CD4-positive, alpha-beta T cell (primary cell): ENCODE results near the gene DACT2. TPM values are rescaled to one million over a fixed set of nuclear protein-coding genes. Genes with fewer than 3 reads are reported as not detected.

ENCODE experiments used
- ATAC-seq: fragments of 200-7000 bp; cut with Tn5 transposase; one replicate; pipeline ENCODE4 v1.10.0; 2022; ENCODE audit warnings: mild to moderate bottlenecking; ENCODE audit not compliant: poor library complexity
- CTCF ChIA-PET: fragments of 350-600 bp; sonication (Branson Sonifier 250); formaldehyde crosslinking; loops from one replicate; lab custom pipeline; 2021; ENCODE audit warnings: antibody characterized with exemption, inconsistent platforms; lab: Charles Lee
- POLR2A ChIA-PET: fragments of 350-600 bp; sonication (Branson Sonifier 250); formaldehyde crosslinking; loops from one replicate; lab custom pipeline; 2021; ENCODE audit warnings: antibody characterized with exemption, inconsistent platforms; lab: Charles Lee
- DNase-seq, 14 experiments: peaks; one replicate each; pipeline ENCODE4 v3.0.0-alpha.2; 2013 to 2020; ENCODE audit warnings: mixed read lengths in 2 of 14
- H3K27ac ChIP-seq, 2 donors: one replicate each; pipeline versions ENCODE4 v1.5.1 to v1.7.0; 2013; ENCODE audit warnings: low read length in 2 of 2, low read depth in 1 of 2, mild to moderate bottlenecking in 1 of 2
- H3K27me3 ChIP-seq, 2 experiments: 1 replicate in 1 of 2; 2 replicates in 1 of 2; pipeline versions ENCODE4 v1.6.1 to v1.7.0; 2013; ENCODE audit warnings: low read length in 2 of 2, control low read depth in 1 of 2, mild to moderate bottlenecking in 1 of 2, moderate library complexity in 1 of 2; ENCODE audit not compliant: insufficient read depth in 2 of 2, control insufficient read depth in 1 of 2
- H3K36me3 ChIP-seq: one replicate; pipeline ENCODE4 v1.6.1; 2013; ENCODE audit warnings: low read length, control low read depth; ENCODE audit not compliant: insufficient read depth
- H3K4me1 ChIP-seq: one replicate; pipeline ENCODE4 v1.6.1; 2013; ENCODE audit warnings: low read length, control low read depth; ENCODE audit not compliant: insufficient read depth
- H3K4me3 ChIP-seq: one replicate; pipeline ENCODE4 v1.5.1; 2013; ENCODE audit warnings: mild to moderate bottlenecking, low read length, moderate library complexity
- H3K9me3 ChIP-seq, 2 experiments: 1 replicate in 1 of 2; 2 replicates in 1 of 2; pipeline versions ENCODE4 v1.6.1 to v1.7.0; 2013; ENCODE audit warnings: low read length in 2 of 2, mild to moderate bottlenecking in 2 of 2, control low read depth in 1 of 2, moderate library complexity in 1 of 2; ENCODE audit not compliant: control insufficient read depth in 1 of 2, insufficient read depth in 1 of 2
- H3K27ac Mint-ChIP-seq: one replicate; pipeline ENCODE4 v1.8.0; 2020; ENCODE audit warnings: mixed read lengths
- H3K27me3 Mint-ChIP-seq: one replicate; pipeline ENCODE4 v1.8.0; 2021; ENCODE audit warnings: mixed read lengths
- H3K36me3 Mint-ChIP-seq: one replicate; pipeline ENCODE4 v1.8.0; 2021; ENCODE audit warnings: low read depth, mixed read lengths
- H3K4me1 Mint-ChIP-seq: one replicate; pipeline ENCODE4 v1.8.0; 2021; ENCODE audit warnings: low read depth, mixed read lengths
- H3K4me3 Mint-ChIP-seq: one replicate; pipeline ENCODE4 v1.8.0; 2020; ENCODE audit warnings: mild to moderate bottlenecking, mixed read lengths
- H3K9me3 Mint-ChIP-seq: one replicate; pipeline ENCODE4 v1.8.0; 2020; ENCODE audit warnings: mixed read lengths
- CTCF ChIP-seq: fragments of 200-600 bp; IDR thresholded peaks from one replicate; pipeline ENCODE4 v1.8.0; 2022; ENCODE audit warnings: antibody characterized with exemption, mild to moderate bottlenecking
- intact Hi-C, 2 experiments: fragments of 100-400 bp; cut with DNase I in 1 of 2; cut with micrococcal nuclease in 1 of 2; formaldehyde crosslinking; loops; one replicate each; pipeline versions ENCODE4 v1.15.1 to v1.9.0; 2023 to 2025; cut with DNase I, micrococcal nuclease
- total RNA-seq, 174 experiments: library from RNA in 2 of 174; stranded (reverse) in 2 of 174; gene quantifications; one replicate each; pipeline ENCODE4 v1.2.3 and lab custom pipeline; 2021 to 2026

Gene DACT2
- total RNA-seq, 2 experiments from 2014 or later = not detected

GRCh38 chr6:168331058-168331457 is 11.5 kb upstream of the DACT2 start:
- ChIA-PET CTCF (no interaction called here), POLR2A (no interaction called here)
- intact Hi-C loops = no loop called here
- Histone ChIP-seq H3K4me3 (no peak overlapping the region), H3K27ac (no peak overlapping the region), H3K36me3 (no peaks in the 10 kb centered on the region), H3K27me3 (peaks cover 0 to 2% of the 10 kb centered on the region in 2 experiments), H3K9me3 (peaks cover 0 to 5% of the 10 kb centered on the region in 2 experiments), H3K4me1 (no peaks in the 10 kb centered on the region)
- H3K27ac Mint-ChIP-seq = no peak overlapping the region
- H3K4me1 Mint-ChIP-seq = no peaks in the 10 kb centered on the region
- no peaks in the 10 kb centered on the region for H3K9me3 Mint-ChIP-seq
- no peak for TF ChIP-seq CTCF
- no peak overlapping the region for H3K4me3 Mint-ChIP-seq
- DNase-seq (no peak), ATAC-seq (no peak)
- H3K36me3 Mint-ChIP-seq = no peaks in the 10 kb centered on the region
- H3K27me3 Mint-ChIP-seq = peaks cover 51% of the 10 kb centered on the region

GRCh38 chr6:168330403-168330802 is 10.8 kb upstream of the DACT2 start:
- H3K27ac Mint-ChIP-seq = no peak overlapping the region
- H3K9me3 ChIP-seq = peaks cover 0 to 5% of the 10 kb centered on the region in 2 experiments
- H3K27ac ChIP-seq = no peak overlapping the region
- peaks cover 57% of the 10 kb centered on the region for H3K27me3 Mint-ChIP-seq
- no peak overlapping the region for H3K4me3 ChIP-seq
- DNase-seq = no peak
- TF ChIP-seq CTCF = no peak
- no peaks in the 10 kb centered on the region for H3K36me3 ChIP-seq
- no peaks in the 10 kb centered on the region for H3K4me1 ChIP-seq
- ChIA-PET POLR2A (no interaction called here), CTCF (no interaction called here)
- no peaks in the 10 kb centered on the region for H3K36me3 Mint-ChIP-seq
- no peak for ATAC-seq
- no peaks in the 10 kb centered on the region for H3K4me1 Mint-ChIP-seq
- peaks cover 2 to 4% of the 10 kb centered on the region in 2 experiments for H3K27me3 ChIP-seq
- no peaks in the 10 kb centered on the region for H3K9me3 Mint-ChIP-seq
- intact Hi-C loops = no loop called here
- H3K4me3 Mint-ChIP-seq = no peak overlapping the region

- DNase-seq = no peak
- H3K4me3 ChIP-seq = no peak overlapping the region
- no peak overlapping the region for H3K27ac Mint-ChIP-seq
- H3K4me1 Mint-ChIP-seq = no peaks in the 10 kb centered on the region
- H3K4me1 ChIP-seq = no peaks in the 10 kb centered on the region
- no peak overlapping the region for H3K27ac ChIP-seq
- H3K4me3 Mint-ChIP-seq = no peak overlapping the region
- H3K9me3 Mint-ChIP-seq = no peaks in the 10 kb centered on the region
- no peaks in the 10 kb centered on the region for H3K36me3 Mint-ChIP-seq
- POLR2A ChIA-PET = no interaction called here
- TF ChIP-seq CTCF = no peak
- peaks cover 0 to 5% of the 10 kb centered on the region in 2 experiments for H3K9me3 ChIP-seq
- peaks cover 2 to 9% of the 10 kb centered on the region in 2 experiments for H3K27me3 ChIP-seq
- CTCF ChIA-PET = no interaction called here
- no peaks in the 10 kb centered on the region for H3K36me3 ChIP-seq
- intact Hi-C loops = no loop called here
- peaks cover 75% of the 10 kb centered on the region for H3K27me3 Mint-ChIP-seq
- ATAC-seq = no peak
These were observed 8.5 kb upstream of the DACT2 start for GRCh38 chr6:168328086-168328485.
